ENCODE measurements around the gene TBL1XR1.
A peak's percentile ranks its signal among the peaks of the same experiment; 100 is the strongest.

Gene TBL1XR1

DNA sequence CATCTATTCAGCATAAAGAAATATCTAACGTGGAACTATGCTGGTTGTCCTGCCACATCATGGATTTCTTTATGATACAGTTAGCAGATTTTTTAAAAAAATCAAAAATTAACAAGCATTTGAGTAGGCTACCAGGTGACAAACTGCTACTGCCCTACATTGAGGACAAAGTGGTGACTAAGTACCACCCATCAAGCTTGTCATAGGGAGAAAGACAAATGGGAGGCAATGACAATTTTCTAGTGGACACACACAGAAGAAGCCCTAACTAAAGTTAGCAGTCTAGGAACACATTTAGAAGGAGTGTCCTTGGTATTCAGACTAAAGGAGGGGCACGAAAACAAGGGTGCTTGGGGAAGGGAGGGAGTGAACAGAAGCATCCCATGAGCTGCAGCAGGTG is 131.2 kb downstream of the TBL1XR1 start:
- DNase-seq (ENCODE audit: low read depth in 1 of 2, low spot score in 1 of 2): no peak

DNA sequence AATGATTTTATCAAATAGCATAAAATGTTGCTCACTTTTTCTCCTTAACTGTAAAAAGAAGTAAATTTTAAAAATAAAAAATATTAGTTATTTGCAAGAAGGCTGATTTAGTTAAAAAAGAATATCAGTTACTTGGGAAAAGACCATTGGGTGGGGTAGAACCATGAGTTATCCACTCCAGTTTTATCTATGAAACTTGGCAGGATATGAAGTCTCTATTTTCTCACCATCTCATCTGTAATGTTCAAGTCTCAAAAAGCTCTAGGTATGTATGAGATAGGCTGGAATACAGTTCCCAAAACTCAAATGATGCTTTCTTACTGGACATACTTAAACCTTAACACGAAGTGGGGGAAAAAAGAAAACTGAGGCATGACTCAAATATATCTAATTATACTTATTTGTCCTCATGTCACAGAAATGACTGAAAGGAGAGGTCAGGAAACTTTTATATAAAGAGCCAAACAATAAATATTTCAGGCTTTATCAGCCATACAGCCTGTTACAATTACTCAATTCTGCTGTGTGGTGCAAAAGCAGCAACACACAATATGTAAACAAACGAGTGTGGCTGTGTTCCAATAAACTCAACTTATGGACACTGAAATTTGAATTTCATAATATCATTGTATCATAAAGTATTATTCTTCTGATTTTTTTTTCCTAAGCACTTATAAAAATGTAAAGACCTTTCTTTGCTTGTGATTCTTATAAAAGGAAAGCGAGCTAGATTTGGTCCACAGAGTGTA is 131.8 kb downstream of the TBL1XR1 start:
- no peak for DNase-seq (ENCODE audit: low read depth in 1 of 2, low spot score in 1 of 2)

DNA sequence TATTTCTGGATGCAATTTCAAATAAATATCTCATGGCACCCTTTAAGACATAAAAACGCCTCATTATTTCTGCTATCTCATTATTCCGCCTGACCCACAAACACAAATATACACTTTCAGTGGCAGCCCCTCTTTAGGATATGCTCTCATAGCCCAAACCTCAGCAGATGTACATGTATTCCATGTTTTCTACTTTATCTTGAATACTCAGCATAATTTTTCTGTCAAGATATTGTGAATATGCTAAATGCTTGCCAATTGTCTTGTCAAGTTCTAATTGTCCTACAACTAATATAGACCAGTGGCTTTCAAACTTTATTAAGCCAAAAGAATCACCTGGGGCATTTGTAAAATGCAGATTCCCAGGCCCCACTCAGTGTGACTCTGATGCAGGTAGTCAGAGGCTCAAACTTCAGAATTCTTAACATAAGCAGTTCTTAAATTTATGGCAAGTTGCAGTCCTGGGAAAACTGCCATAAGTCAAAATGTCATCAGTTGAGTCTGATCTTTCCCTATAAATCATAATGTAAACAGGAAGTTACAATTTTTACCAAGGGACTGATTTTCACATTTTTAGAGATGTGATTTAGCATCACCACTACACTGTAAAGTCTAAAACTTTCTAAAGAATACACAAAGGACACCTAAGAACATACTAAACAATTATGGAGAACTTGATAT is 135.1 kb downstream of the TBL1XR1 start:
- DNase-seq (ENCODE audit: low read depth in 1 of 2, low spot score in 1 of 2): no peak

DNA sequence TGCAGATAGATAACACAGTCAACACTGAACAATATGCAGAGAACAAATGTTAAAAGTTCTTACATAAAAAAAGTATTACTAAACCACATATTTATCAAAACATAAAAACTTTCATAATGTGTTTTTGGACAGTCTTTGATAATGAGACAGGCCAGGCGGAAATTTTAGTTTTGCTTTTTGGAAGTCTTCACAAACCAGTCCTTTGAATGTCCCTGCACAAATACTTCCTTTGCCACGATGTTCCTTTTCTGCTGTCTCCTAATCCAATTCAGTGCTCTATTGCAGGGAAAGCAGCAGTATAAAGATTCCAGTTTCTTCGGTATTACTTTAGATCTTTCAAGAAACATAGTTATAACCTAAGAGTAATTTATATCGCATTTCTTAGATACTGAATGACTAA is 135.9 kb downstream of the TBL1XR1 start:
- no peak for DNase-seq (ENCODE audit: low read depth in 1 of 2, low spot score in 1 of 2)

DNA sequence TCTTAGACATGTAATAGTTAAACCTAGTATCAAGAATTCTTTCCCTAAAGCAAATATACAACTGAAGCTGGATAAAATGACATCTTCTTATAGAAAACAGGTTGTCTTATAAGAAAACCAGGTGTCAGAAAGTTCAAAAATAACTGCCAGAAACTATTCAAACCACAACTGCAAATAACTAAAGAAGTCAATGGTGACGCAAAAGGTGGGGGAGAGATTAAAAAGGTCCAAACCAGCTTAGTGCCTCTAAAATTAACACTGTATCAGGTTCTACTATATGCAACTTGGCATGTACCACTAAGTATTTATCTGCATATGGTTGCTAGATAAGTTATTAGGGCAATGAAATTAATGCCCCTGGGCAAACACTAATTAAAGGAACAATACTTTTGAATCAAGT is 136.8 kb downstream of the TBL1XR1 start:
- no peak for DNase-seq (ENCODE audit: low read depth in 1 of 2, low spot score in 1 of 2)

DNA sequence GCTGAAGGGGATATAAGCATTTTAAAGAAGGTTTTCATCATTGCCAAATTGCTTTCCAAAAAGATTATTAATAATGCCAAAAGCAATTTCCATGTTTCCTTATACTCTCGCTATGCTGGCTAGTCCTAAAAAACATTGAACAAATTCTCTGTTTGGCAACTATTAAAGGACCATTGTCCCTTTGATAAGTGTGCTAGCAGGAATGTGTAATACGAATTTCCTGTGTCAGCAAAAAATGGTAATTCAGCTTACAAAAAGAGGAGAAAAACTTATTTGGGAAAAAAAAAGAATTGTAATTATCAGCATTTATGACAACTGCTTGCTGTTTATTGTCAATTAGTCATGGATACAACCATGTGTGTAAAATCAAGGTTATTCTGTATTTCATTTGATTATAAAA is 138.6 kb downstream of the TBL1XR1 start:
- no peak for DNase-seq (ENCODE audit: low read depth in 1 of 2, low spot score in 1 of 2)

DNA sequence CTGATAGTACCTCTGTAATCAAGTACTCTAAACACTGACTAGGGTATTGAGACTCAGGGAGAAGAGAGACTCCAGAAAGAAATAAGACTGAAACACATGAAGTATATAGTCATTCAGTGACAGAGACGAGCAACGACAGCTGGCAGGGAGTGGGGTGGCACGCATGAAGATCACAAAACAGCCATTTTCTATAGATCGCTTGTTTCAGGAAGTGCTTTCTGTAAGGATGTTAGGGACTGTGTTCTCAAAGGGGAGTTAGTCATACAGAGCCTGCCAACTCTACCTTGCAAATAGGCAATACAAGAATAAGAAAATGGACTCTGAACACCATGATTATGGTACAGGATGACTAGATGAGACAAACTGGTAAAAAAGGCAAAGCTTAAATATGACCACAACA is 139.5 kb downstream of the TBL1XR1 start:
- DNase-seq (ENCODE audit: low read depth in 1 of 2, low spot score in 1 of 2): peak in 1 of 2 donors; percentile 16

DNA sequence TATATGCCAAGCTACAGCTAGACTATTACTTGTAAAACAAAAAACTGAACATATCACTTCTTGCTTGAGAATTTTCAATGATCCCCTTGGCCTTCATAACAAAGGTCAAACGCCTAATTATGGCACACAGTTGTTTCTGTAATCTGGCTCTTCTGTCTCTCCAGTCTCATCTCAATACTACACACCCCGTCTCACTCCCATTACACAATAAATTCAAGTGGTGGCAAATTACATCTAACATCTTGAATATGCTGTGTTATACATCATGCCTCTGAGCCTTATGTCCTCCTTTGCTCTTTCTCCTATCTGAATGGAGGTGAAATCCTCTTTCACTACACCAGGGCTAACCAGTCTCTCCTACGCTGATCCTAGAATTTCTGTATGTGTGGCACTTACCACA is 140.4 kb downstream of the TBL1XR1 start:
- DNase-seq (ENCODE audit: low read depth in 1 of 2, low spot score in 1 of 2): no peak

DNA sequence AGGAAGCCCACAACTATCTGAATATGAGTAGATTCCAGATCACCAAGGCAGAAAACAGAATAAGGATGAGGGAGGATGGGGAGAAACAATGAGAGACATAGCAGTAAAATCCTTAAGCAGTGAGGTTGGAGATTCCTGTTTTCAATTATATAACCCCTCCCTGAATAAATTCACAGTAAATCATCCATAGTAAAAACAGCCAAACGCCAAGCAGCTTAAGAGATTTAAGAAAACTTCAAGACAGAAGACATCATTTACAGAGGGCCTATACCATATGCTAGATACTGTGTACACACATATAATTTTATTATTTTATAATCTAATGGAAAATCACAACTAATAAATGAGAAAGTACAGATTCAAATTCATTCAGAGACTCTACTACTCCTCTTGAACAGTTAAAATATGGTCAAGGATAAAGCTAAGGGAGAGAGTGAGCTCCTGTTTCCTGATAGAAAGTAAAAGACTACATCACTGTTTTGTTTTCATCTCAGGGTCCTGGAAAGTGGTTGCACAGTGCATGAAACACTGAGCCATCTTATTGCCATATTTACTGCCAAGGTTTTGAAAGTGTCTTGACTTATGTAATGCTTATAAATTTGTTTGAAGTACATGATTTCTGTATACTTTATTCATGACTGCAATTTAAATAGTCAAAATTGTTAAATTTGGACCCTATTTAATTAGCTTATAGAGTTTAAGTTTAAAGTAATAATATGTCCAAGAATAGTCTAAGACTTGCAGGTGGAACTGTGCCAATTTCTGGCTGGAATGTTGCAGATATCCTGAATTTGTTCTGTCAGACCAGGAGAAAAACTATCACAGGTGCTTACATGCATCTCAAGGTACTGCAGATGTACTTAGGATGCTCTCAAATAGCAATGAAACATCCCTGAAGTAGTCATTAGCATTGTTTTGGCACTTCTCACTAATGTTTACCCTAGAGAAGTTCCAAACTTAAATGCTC is 141.4 kb downstream of the TBL1XR1 start:
- no peak for DNase-seq (ENCODE audit: low read depth in 1 of 2, low spot score in 1 of 2)

DNA sequence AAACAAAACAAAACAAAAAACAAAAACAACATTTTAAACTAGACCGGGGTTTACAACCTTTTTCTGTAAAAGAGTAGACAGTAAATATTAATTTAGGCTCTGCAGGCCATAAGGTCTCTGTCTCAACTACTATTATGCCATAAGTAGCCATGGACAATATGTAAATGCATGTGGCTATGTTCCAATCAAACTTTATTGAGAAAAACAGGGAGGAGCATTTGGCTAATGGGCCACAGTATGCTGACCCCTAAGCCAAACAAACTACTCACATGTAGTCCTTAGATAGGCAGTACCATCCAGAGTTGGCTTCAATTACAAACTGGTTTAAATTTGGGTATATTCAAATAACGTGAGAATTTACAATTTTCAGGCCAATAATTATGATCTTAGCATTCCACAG is 144.2 kb downstream of the TBL1XR1 start:
- DNase-seq (ENCODE audit: low read depth in 1 of 2, low spot score in 1 of 2): no peak

DNA sequence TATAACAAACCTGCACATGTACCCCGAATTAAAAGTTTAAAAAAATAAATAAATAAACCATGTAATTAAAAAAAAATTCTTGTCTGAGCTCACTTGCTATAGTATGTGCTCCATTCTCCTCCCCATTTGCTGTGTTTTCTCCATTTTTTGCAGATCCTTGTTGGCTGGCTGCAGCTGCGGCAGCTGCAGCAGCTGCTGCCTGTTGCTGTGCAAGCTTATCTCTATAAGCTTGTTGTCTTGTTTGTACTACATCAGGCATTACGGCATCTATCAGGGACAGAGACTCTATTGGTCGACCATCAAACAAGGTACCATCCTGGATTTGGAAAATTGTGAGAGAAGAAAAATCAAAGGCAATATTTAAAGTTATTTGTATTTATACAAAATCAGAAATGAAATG is 145.9 kb downstream of the TBL1XR1 start:
- DNase-seq (ENCODE audit: low read depth in 1 of 2, low spot score in 1 of 2): no peak

DNA sequence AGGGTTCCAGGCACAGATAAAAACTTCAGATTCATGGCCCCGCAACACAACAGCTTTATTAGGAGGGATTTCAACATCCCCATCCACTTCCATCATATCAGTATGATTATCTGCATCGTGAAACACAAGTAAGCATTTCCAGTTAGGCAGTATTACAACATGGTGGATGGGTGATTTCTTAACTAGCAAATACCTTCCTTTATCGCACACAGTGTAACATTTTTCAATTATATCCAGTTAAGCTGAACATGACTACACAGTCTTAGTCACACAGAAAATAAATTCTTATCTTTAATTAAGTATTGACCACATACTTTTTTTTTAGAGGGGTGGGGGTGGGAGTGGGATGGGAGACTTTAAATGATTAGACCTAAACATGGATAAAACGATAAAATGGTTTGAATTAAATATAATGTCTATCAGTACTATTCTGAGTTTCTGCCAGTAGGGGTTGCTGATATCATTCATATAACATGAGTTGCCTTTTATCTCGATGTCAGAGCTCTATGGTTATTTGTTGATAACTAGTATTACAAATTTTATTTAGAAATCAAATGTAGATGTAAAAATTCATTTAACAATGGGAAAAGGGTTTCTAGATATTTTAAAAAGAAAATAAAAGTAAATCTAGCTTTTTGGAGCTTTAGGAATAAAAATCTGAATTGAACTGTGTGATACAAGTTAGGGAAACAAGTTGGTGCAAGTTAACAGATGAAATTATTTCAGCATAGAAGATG is 146.6 kb downstream of the TBL1XR1 start:
- DNase-seq (ENCODE audit: low read depth in 1 of 2, low spot score in 1 of 2): no peak

DNA sequence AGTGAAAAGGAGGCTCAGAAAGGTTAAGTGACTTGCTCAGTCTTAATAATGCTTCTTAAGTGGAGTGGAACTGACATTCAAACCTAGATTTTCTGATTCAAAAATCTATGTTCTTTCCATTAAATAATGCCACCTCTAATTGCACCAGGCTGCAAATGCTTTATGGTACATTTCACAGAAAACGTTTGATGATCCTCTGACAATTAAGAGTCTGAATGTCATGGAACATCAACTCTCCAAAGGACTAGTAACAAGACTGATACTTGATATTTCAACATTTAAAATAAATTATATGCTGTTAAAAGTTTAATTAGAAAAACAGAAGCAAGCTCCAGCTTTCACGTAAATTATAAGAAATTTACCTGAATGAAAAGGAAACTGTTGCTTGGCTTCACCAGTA is 151.5 kb downstream of the TBL1XR1 start:
- no peak for DNase-seq (ENCODE audit: low read depth in 1 of 2, low spot score in 1 of 2)

DNA sequence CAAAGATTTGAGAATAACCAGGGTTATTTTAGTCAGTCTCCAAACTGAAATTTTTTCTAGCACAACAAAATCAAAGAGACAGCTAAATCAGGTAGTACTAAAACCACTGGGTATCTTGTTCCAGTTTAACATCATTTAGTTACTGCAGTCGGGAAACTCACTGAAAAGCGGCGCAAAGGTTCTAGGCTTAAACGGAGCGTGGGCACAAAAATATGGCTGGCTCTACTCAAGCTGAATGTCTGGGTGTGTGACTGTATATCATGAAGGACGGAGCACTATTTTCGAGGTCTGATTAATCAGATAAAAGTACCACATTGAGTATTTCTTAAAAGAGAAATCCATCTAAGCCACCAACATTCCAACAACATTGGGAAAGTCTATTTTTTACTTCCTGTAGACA is 152.1 kb downstream of the TBL1XR1 start:
- DNase-seq (ENCODE audit: low read depth in 1 of 2, low spot score in 1 of 2): no peak

DNA sequence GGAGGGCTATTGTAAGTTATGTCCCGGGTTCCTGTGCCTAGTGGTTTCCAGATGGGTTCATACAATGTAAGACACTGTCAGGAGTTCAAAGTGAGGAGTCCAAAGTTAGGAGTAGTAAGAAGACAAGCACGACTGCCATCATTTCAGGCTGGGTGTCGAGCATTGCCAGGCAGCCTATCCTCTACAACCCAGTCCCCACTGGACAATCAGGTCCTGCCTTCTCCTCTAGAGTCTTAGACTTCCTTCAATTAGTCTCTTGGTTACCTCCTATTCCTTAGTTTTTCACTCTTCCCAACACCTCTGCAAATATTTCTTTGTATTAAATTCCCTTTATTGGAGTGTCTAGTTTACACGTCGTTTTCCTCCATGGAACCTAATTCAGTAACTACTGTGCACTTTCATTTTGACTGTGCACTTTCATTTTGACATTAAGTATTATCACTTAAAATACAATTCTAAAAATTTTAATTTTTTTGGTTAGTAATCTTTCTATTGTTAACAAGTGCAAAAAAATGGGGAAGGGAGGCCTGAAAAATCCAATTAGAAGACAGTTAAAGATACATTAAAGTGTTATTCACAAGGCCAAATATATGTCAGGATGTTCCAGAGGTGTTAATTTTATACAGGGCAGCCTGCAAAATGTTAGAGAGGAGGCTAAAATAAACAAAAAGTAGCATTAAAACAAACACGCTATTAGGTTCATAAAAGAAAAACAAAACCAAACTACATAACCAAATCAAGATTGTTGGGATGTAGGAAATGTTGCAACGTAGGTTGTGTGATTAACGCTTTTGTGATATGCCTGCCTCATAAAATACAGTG is 155.3 kb downstream of the TBL1XR1 start:
- no peak for DNase-seq (ENCODE audit: low read depth in 1 of 2, low spot score in 1 of 2)

DNA sequence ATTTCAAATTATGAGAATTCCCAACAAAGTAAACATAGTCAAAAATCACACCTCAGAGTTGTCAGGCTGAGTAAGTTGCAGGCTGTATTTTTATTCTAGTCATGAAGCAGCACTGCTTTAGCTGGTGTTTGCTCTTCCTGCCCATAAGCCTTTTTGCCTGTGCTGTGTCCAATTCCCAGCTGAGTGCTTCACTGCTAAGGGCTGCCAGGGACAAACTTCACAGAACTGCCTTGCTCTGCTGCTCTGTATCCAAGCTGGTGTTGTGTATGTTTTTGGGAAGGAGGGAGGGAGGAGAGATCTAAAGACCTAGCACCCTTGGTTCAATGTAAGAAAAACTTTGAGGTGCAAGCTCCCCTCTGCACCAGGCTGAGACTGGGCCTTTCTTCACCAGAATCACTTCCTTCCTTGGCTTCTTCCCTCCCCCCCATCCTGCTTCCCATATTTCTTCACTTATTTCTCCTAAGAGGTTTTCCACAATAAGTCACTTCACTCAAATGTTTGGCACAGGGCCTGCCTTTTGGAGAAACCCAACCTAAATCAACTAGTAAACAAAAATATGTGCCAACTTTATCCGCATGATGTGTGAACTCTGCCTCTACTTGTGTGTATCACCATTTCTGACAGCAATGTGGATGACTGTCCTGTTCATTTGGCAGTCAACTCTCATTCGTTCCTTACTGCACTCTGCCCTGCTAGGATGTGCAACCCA is 156.1 kb downstream of the TBL1XR1 start:
- no peak for DNase-seq (ENCODE audit: low read depth in 1 of 2, low spot score in 1 of 2)

DNA sequence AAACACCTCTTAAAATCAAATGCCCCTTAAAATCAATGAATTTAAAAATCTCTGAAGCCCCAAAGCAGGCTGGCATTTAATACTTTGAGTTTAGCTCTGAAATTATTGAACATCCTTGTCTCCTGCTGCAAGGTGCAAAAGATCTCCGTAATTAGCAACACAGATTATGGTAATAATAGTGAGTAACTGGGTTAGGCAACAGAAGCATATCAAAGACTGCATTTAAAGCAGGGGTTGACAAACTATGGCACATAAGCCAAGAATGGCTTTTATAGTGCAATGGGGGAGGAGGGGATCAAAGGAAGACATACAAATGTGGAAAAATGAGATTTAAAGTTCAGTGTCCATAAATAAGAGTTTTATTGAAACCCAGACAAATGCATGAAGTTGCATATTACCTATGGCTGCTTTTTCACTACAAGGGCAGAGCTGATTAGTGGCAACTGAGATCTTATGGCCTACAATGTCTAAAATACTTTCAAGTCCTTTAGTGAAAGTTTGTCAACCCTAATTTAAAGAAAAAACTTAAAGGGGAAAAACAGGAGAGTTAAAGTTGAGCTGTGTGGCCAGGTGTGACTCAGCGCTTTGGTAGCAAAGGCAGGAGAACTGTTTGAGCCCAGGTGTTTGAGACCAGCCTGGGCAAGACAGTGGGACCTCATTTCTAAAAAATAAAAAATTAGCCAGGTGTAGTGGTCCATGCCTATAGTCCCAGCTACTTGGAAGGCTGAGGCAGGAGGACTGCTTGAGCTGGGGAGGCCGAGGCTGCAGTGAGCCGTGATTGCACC is 157.6 kb downstream of the TBL1XR1 start:
- no peak for DNase-seq (ENCODE audit: low read depth in 1 of 2, low spot score in 1 of 2)

DNA sequence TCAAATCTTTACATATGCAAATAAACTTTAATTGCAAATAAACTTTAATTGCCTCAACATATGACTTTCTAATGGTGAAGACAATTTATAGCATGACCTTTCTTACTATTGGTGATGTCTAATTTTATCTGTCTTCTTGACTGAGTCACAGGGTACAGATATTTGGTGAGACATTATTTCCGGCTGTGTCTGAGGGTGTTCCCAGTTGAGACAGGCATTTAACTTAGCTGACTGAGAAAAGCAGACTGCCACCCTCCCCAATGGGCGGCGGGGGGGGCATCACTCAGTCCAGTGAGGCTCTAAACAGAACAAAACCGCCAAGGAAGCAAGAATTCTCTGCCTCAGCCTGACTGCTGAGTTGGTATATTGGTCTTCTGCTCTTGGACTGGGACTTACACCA is 160.0 kb downstream of the TBL1XR1 start:
- no peak for DNase-seq (ENCODE audit: low read depth in 1 of 2, low spot score in 1 of 2)

DNA sequence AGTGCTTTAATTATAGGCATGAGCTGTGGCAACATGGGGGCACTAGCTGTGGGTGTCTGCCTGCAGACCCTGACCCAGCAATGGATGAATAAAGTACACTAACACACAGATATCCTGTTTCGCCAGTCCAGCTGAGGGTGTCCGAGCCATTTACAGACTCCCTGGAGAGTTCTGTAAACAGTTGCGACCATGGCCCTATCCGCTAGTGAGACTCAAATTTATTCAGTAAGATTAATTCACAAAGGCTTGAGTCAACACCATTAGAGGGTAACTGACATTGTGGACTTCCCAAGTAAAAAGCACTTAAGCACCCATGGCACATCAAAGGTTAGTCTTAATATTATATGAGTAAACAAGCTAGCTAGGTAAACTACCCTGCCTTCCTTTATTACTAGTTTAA is 161.6 kb downstream of the TBL1XR1 start:
- DNase-seq (ENCODE audit: low read depth in 1 of 2, low spot score in 1 of 2): no peak

All from activated T-helper 1 cell treated with anti-CD3 and anti-CD28 coated beads, Interleukin-2, amount 50 U/mL, for 16 hours (primary cell).